HG03571 (cell line): ENCODE results near the gene JPH2.
"Not testable (repeated sequence)": the region's sequence is repeated elsewhere in the genome, so short reads cannot be mapped to it uniquely, and the experiment has no call there.

Experiments
- ATAC-seq: cut with Tn5 transposase; IDR thresholded peaks from one replicate; pipeline ENCODE4 v1.9.1; 2021; ENCODE audit not compliant: unreplicated experiment

JPH2 gene

DNA sequence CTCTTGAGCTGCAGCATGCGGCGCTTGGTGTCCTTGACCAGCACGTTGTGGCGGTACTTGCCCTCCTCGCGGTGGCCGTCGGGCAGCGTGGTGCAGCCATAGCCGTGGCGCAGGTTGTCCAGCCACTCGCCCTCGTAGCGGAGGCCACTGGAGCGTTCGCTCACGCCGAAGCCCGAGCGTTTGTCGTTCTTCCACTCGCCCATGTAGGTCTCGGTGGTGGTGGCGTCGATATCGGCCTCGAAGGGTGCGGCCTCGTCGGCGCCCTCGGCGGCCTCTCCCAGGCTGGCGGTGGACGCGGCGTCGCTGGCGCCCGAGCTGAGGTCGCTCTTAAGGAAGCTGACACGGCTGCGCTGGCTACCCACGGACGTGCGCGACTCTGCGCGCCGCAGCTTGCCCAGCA, 27.3 kb downstream of the JPH2 start:
- no peak for ATAC-seq

DNA sequence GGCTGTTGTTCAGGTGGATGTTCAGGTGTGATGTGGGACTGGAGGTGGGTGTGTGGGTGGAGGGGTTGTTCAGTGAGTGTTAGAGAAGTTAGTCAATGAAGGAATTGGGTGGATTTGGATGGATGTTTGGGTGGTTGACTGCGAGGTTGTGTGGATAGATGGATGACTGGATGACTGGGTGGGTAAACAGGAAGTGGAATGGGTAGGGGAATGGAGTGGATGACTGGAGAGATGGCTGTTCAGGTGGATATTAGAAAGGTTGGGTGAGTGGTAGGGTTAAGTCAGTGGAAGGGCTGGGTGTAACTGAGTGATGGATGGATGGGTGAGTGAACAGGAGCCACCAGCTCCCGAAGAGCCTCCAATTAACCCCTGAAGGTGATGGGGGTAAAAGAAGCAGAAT, 27.9 kb downstream of the JPH2 start:
- no peak for ATAC-seq

DNA sequence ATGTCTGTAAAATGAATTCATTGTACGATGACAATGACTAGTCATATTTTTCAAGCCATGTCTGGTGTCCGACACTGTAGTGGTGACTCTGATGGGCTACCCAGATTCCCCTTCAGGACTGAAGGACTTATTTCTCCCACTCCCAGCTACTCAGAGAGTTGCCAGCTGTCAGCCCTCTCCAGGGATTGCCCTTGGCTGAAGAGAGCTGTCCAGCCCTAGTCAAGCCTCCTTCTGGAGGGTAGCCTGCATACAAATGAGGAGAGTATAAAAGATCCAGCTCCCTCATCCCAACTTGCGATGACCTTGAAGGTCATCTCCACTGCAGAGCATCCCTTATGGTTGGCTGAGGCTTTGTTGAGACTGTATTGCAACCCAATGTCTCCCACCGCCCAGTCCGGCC, 29.9 kb downstream of the JPH2 start:
- ATAC-seq = no peak

DNA sequence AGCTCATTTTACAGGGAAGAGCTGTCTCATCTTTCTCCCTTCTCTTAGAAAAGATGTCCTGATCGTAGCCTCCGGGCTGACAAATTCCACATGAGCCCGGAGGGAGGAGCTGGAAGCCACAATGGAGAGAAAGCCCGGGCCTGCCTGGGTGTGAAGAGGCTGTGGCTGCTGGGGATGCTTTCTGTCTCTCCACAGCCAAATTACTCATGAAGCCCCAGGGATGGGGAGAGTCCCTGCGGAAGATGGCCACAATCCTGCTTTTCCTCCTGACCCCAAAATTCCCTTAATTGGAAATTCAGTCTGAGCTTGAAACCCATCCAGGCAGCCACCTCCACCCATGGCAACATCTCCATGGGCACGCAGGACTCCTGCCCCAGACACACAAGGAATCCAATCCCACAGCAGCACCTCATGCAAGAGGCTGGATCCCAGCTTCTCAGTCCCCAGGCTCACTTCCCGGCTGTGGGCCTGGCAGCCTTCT, 32.4 kb downstream of the JPH2 start:
- no peak for ATAC-seq

DNA sequence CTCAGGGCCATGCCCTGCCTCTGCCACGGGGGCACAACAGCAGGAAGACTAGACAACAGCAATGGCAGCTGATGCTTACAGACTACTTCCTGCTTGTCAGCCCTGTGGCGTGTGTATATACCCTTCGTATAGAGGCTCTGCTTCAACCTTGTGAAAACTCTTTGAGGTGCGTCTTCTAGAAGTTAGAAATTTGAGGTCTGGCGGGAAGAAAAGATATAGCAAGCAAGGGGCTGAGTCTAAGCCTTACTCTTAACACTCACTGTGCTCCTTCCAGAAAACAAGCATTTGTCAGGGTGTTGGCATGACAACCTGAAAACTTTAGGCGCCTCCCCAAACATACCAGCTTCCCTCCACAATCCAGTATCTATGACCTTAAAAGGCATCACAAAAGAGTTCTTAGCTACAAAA, 33.3 kb downstream of the JPH2 start:
- ATAC-seq = no peak

DNA sequence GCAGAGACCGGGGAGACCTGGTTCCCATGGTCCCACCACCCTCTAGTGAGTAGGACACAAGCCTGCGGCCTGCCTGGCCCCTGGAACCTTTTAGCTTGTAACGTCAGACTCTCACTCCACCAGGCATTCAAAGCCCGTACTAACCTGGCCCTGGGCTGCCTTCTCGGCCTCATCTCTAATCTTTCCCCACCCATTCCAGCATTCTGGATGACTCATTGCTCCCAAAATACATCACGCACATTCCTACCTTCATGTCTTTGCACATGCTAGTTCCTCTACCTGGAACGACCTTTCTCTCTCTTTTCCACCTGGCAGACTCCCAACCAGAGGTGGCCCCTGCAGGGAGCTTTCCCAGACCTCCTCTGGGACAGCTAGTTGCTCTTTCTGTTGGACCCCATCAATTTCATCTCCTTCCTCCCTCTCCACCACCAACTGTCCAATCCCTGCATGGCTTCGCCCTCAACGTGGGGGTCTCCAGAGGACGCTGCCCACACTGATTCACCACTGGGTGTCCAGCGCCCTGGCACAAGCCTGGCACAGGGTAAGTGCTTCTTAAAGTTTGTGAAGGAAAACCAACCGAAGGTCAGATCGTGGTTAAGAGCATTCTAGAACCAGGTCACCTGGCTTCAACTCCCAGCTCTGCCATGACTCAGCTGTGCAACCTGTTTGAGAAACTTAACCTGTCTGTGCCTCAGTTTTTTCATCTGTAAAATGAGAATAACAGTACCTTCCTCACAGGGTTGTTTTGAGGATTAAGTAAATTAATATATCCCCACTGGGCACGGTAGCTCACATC, 35.2 kb downstream of the JPH2 start:
- ATAC-seq = no peak

DNA sequence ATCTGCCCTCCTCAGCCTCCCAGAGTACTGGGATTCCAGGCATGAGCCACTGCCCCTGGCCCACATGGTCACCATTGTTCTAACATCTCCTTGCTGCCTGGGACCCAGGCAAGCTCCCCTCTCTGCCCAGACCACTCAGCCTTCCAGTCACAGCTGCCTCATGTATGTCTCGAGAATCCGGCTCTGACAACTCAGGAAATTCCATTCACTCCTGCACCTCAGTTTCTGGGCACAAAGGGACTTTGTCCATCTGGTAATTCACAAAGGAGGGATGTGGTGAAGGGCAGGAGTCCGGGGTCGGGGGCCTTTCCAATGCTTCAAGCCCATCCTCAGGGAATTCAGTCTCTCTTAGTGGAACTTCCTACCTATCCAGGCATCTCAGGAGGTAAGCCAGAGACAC, 40.7 kb downstream of the JPH2 start:
- no peak for ATAC-seq

DNA sequence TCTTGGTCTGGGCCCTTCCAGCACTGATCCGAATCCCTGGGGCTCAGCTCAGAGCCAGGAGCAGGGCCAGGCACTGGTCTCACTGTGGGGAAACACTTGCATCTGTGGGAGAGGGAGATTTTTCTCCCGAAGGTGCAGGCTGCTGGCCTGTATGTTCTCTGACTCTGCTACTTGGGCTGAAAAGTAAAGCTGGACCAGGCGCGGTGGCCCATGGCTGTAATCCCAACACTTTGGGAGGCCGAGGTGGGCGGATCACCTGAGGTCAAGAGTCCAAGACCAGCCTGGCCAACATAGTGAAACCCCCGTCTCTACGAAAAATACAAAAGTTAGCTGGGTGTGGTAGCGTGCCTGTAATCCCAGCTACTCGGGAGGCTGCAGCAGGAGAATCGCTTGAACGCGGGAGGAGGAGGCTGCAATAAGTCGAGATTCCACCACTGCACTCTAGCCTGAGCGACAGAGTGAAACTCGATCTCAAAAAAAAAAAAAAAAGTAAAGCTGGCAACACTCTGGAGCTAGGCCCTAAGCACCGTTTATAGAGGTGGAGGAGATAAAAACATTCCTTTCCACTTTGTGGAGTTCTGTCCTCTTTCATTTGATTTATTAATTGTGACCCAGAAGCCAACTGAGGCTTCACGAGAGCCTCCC, 41.7 kb downstream of the JPH2 start:
- no peak for ATAC-seq

DNA sequence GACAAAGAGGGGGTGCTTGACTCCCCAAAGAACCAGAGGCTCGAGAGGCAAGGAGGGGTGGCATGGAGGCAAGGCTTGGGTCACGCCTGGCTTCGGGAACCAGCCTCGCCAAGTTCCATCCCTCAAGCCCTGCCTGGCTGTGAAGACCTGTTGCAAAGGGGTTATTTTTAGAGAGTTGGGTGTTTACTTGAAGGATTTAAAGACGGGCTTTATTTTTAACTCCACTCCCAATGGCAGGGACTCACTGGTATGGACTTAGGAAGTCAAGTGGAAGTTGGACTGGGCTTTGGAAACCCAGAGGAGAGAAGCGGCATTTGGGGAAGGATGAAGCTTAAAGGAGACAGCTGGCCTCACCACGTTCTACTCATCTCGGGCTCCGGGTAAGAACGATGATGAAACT, 43.1 kb downstream of the JPH2 start:
- ATAC-seq = no peak

DNA sequence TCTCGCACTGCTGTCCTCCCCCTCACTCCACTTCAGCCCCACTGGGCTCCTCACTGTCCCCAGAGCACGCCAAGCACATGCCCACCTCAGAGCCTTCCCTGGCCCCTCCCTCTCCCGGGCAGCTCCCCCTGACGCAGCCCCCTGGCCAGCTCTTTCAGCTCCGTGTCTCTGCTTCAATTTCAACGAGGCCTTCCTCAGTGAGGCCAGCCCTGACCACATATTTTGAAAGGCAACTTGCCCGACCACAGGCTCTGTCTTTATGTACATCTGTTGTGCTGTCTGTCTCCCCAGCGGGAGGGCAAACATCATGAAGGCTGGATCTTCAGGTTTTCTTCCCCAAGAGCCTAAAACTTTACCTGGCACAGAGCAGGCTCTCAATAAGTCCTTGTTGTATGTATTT, 44.6 kb downstream of the JPH2 start:
- no peak for ATAC-seq

DNA sequence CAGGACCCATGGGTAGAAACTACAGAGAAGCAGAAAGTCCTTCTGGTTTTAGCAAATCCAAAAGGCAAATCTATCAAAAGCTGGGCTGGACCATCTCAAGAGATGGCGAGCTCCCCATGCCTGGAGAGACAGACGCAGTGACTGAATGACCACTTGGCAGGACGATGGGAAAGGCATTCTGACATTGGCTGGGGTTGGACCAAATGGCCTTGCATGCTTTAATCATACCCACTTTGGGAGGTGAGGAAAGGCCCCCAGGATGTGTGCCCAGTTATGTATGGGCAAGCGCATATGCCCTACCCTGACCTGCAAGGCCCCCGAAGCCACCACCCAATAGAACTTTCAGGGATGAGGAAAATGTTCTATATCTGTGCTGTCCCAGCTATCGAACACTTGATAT, 45.1 kb downstream of the JPH2 start:
- ATAC-seq = no peak

DNA sequence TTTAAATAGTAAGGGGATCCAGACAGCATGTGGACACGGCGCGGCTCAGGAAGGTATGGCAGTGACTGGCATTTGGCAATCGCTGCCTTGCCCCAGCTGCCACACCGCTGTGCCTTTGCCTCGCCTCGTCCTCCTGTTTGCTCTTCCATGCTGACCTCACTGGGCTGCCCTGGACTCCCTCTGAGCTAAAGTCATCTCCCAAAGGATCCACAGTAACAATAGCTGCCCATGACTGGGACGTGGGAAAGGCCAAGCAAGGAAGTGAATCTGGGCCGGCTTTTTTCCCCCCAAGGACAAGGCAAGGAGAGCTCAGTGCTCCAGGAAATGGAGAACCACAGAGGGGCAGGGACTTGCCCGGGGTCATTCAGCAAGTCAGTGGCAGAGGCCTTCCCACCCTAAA, 48.1 kb downstream of the JPH2 start:
- no peak for ATAC-seq

DNA sequence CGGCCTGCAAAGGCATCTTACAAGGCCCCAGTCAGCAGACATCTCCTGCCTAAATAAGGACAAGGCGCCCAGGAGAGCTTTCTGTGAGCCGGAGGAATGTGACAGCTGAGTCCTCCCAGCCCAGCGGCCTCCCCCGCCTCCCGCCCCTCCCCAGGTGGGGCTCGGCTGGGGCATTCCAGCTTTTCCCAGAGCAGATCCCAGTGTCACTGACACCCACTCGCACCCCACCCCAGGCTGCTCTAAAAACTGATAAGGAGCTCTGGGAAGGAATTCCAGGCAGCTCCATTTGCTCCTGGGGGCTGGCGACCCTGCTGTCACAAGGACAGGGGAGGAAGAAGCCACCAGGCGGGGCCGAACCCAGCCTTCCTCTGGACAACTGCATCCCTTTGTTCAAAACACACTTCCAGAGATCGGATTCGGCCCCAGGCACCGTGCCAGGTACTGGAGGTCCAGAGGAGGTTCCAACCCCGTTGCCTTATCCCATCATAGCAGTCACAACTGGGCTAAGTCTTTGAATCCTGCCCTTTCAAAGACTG, 49.7 kb downstream of the JPH2 start:
- ATAC-seq = no peak

DNA sequence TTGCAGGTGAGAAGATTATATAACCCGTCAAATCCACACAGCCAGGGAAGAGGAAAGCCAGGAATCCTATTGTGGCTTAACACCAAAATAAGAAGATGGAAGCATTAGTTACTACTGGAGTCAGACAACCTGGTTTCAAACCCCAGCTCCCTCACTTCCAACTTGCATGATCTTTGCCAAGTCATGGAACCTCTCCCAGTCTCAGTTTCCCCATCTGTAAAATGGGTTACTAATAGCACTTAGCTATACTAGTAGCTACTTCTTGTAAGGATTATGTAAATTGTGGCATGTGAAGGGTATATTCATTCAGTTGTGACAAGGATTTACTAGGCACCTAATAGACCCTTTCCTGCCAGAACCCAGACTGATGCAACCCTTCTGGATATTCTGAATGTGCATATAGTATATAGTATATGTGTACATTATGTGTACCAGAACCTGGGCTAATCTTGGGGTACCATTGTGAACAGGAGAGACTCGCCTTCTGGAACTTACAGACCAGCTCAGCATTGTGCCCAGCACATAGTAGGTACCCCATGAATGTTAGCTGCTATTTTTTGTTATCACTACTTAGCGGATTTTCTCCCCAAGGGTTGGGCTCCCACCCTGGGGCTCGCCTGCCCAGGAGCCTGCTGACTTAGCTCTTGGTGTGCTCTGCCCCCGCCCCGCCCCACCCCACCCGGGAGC, 50.3 kb downstream of the JPH2 start:
- no peak for ATAC-seq

DNA sequence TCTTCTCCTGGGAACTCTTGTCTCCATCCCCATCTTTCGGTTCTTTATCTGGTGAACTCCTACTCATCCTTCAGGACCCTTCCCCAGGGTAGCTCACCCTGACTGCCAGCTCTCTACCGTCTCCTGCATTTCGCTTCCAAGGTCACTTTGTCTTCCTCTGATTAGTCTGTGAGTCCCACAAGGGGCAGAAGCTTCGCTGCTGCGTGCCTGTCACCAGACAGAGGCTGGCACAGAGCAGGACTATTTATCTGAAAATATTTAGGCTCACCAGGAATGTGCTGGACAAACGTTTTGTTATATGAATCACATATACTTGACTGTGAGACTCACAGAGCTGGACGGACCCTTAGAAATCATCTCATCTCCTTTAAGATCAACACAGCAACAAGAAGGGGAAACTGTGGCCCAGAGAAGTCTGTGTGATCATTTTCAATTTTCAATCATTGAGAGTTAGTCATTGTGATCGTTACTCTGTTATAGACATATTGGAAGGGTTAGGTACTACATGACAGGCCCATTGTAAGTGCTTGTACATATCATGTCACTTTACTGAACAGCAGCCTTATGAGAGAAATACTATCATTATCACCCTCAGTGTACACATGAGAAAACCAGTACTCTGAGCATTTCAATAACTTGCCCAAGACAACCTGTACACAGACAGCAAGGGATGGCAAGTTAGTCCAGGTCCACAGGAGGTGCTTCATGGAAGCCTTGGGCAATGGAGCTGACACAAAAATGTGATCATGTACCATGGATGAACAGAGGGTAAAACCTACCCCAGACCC, 51.4 kb downstream of the JPH2 start:
- ATAC-seq = no peak

DNA sequence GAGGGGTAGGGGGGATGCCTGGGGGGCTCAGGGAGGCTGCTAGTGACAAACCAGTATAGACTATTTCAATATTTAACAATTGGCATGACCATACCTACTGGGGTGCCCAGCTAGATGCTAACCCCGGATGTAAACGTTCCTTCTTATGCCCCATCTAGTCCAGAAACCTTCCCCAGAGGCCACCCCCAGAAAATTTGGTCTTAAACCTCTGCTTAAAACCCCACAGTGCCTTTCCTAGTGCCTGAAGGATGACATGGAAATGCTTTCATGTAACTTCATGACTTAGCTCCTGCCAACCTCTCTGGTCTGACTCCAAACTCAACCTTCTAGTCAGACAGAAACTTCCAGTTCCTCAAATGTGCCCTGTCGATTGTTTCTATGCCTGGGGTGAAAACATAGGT, 52.0 kb downstream of the JPH2 start:
- ATAC-seq = no peak

DNA sequence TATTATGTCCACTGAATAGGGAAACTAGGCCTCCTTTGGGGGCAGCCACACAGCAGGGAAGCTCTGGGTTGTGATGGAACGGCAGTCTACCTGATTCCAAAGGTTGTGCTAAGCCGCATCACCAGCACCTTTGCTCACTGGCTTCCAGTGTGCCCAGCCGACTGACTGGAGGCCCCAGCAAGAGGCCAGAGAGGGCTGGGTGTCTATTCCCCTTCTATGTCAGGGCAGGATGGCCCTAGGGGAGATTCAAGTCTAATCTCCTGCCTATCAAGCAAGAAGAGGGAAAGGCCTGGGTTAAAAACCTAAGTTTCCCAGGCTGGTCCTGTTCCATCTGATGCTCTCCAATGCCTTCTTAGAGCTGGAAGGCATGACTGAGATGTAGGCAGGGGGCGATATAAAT, 53.6 kb downstream of the JPH2 start:
- no peak for ATAC-seq

DNA sequence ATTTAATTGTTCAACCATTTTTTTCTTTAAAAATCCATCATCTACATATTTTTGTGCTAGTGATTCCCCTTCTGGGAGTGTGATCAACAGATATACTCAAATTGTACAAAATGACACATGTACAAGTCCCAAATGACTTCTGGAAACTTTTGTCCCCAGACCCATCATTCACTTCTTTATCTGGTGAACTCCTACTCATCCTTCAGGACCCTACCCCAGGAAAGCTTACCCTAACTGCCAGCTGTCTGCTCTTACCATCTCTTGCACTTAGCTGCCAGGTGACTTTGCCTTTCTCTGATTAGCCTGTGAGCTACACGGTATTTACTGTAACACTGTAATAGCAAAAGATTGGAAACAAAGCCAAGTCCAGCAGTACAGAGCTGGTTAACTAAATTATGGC, 55.3 kb downstream of the JPH2 start:
- no peak for ATAC-seq

DNA sequence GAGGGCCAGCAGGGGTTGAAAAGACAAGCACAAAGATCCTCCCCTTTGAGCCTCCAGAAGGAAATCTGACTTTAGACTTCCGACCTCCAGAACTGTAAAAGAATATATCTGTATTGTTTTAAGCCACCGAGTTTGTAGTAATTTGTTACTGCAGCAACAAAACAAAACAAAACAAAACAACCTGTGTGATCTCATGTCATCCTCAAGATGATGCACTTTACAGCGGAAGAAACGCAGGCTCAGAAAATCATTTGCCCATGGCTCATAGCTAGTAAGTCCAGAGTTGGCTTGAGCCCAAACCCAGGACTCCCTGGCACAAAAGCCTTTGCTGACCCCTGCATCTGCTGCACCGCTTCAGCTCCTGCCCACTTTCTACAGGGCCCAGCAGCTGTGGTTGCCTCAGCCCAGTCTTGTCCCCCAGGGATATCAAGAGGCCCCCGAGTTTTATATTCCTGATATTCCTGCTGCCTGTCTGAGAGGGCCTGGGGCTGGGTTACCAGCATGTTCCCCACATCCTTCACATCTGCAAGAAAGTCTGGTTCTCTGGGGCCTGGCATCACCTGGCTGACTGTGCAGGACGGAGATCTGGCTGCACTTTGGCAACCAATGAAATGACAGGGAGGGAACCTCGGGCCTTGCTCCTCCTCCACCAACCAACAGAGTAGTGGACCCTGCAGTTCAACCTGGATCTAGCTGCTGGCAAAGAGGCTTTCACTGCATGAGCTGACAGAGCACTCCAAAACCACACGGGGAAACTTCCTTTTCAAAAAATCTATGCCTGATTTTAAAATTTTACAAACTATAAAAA, 56.9 kb downstream of the JPH2 start:
- no peak for ATAC-seq

DNA sequence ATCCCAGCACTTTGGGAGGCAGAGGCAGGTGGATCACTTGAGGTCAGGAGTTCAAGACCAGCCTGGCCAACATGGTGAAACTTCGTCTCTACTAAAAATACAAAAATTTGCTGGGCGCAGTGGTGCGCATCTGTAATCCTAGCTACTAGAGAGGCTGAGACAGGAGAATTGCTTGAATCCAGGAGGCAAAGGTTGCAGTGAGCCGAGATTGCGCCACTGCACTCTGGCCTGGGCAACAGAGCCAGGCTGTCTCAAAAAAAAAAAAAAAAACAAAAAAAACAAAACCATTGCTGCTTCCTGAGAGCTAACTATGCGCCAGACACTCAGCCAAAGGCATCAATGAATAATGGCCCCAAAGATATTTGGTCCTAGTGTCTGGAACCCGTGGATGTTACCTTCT, 57.7 kb downstream of the JPH2 start:
- not testable (repeated sequence) for ATAC-seq
